HUES48 (cell line): ENCODE data around the gene BAG2.

Experiments used
- H3K27ac ChIP-seq: one replicate; pipeline ENCODE4 v1.7.0; 2013; ENCODE audit warnings: low read depth, low read length, inconsistent platforms
- H3K27me3 ChIP-seq: 2 replicates; pipeline ENCODE4 v1.6.1; 2013; ENCODE audit warnings: mild to moderate bottlenecking, low read length; ENCODE audit not compliant: control insufficient read depth, insufficient read depth
- H3K36me3 ChIP-seq: 2 replicates; pipeline ENCODE4 v1.6.1; 2013; ENCODE audit warnings: low read length; ENCODE audit not compliant: control insufficient read depth, insufficient read depth
- H3K4me1 ChIP-seq: 2 replicates; pipeline ENCODE4 v1.6.1; 2013; ENCODE audit warnings: mild to moderate bottlenecking, low read length; ENCODE audit not compliant: control insufficient read depth, insufficient read depth
- H3K4me3 ChIP-seq: 2 replicates; pipeline ENCODE4 v1.5.1; 2013; ENCODE audit warnings: mild to moderate bottlenecking, low read depth, low read length
- H3K9ac ChIP-seq: 2 replicates; pipeline ENCODE4 v1.6.1; 2013; ENCODE audit warnings: mild to moderate bottlenecking, low read depth, low read length, moderate library complexity
- H3K9me3 ChIP-seq: 2 replicates; pipeline ENCODE4 v1.6.1; 2013; ENCODE audit warnings: low read length; ENCODE audit not compliant: control insufficient read depth, insufficient read depth

The BAG2 gene

GRCh38 chr6:57207141-57207540, 35.0 kb downstream of the BAG2 start:
- H3K27ac ChIP-seq, result no peak overlapping the region
- H3K4me3 ChIP-seq, result no peak overlapping the region
- no peak overlapping the region for H3K9ac ChIP-seq
- peaks cover 18% of the 10 kb centered on the region for H3K4me1 ChIP-seq
- 0 out of 2 replicates have a peak, but pooled peaks cover 5% of the 10 kb centered on the region for H3K36me3 ChIP-seq
- H3K27me3 ChIP-seq, result no peaks in the 10 kb centered on the region
- no peaks in the 10 kb centered on the region for H3K9me3 ChIP-seq

GRCh38 chr6:57207872-57208271, 35.7 kb downstream of the BAG2 start:
- Histone ChIP-seq H3K36me3 (0 out of 2 replicates have a peak, but pooled peaks cover 5% of the 10 kb centered on the region), H3K4me3 (no peak overlapping the region), H3K27me3 (no peaks in the 10 kb centered on the region), H3K9me3 (no peaks in the 10 kb centered on the region), H3K9ac (no peak overlapping the region), H3K4me1 (peaks cover 17% of the 10 kb centered on the region), H3K27ac (no peak overlapping the region)

GRCh38 chr6:57209030-57209429, 36.9 kb downstream of the BAG2 start:
- no peak overlapping the region for H3K4me3 ChIP-seq
- H3K4me1 ChIP-seq, result peaks cover 17% of the 10 kb centered on the region
- H3K36me3 ChIP-seq, result 0 out of 2 replicates have a peak, but pooled peaks cover 5% of the 10 kb centered on the region
- H3K9ac ChIP-seq, result no peak overlapping the region
- no peaks in the 10 kb centered on the region for H3K27me3 ChIP-seq
- H3K27ac ChIP-seq, result no peak overlapping the region
- no peaks in the 10 kb centered on the region for H3K9me3 ChIP-seq

GRCh38 chr6:57210060-57210459, 37.9 kb downstream of the BAG2 start:
- Histone ChIP-seq H3K9ac (no peak overlapping the region), H3K4me1 (peaks cover 17% of the 10 kb centered on the region), H3K27me3 (no peaks in the 10 kb centered on the region), H3K36me3 (no peaks in the 10 kb centered on the region), H3K9me3 (no peaks in the 10 kb centered on the region), H3K27ac (no peak overlapping the region), H3K4me3 (no peak overlapping the region)

- no peaks in the 10 kb centered on the region for H3K27me3 ChIP-seq
- H3K27ac ChIP-seq, result no peak overlapping the region
- H3K36me3 ChIP-seq, result no peaks in the 10 kb centered on the region
- H3K4me3 ChIP-seq, result no peak overlapping the region
- no peaks in the 10 kb centered on the region for H3K9me3 ChIP-seq
- H3K9ac ChIP-seq, result no peak overlapping the region
- no peaks in the 10 kb centered on the region; the same call in 1 of the 2 replicates for H3K4me1 ChIP-seq
Observed at GRCh38 chr6:57215260-57215659, 43.1 kb downstream of the BAG2 start.

DNA sequence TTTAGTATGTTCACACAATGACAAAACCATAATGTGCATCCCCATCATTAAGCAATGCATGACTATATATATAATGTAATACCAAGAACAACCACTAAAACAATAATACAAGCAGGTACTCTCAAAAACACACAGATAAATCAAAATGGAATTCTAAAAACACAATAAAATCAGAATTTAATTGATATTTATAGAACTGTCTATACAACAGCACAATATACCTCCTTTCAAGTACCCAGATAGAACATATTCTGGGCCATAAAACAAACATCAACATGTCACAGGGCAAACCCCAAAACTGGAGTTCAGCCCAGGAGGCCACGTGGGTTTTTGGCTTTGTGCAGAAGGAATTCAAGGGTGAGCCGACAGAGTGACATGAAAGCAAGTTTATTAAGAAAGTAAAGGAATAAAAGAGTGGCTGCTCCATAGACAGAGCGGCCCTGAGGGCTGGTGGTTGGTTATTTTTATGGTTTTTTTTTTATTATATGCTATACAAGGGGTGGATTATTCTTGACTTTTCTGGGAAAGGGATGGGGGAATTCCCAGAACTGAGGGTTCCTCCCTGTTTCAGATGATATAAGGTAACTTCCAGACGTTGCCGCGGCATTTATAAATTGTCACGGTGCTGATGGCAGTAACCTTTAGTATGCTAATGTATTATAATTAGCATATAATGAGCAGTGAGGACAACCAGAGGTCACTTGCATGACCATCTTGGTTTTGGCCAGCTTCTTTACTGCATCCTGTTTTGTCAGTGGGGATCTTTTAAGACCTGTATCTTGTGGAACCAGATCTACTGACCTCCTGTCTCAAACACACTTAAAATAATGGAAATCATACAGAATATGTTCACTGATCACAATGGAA, 44.3 kb downstream of the BAG2 start:
- Histone ChIP-seq H3K36me3 (no peaks in the 10 kb centered on the region), H3K9ac (no peak overlapping the region), H3K4me3 (no peak overlapping the region), H3K9me3 (no peaks in the 10 kb centered on the region), H3K4me1 (no peaks in the 10 kb centered on the region; the same call in 1 of the 2 replicates), H3K27me3 (no peaks in the 10 kb centered on the region), H3K27ac (no peak overlapping the region)

DNA sequence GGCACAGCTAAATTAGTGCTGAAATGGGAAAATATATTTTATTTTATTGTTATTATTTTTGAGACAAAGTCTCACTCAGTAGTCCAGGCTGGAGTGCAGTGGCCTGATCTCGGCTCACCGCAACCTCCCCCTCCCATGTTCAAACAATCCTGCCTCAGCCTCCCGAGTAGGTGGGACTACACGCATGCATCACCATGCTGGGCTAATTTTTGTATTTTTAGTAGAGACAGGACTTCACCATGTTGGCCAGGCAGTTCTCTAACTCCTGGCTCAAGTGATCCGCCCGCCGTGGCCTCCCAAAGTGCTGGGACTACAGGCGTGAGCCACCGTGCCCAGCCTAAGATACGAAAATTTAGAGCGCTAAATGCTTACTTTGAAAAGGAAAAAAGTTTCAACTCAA, 45.1 kb downstream of the BAG2 start:
- no peaks in the 10 kb centered on the region for H3K36me3 ChIP-seq
- H3K9me3 ChIP-seq, result no peaks in the 10 kb centered on the region
- H3K4me3 ChIP-seq, result no peak overlapping the region
- no peaks in the 10 kb centered on the region for H3K27me3 ChIP-seq
- H3K9ac ChIP-seq, result no peak overlapping the region
- no peaks in the 10 kb centered on the region; the same call in 1 of the 2 replicates for H3K4me1 ChIP-seq
- H3K27ac ChIP-seq, result no peak overlapping the region

DNA sequence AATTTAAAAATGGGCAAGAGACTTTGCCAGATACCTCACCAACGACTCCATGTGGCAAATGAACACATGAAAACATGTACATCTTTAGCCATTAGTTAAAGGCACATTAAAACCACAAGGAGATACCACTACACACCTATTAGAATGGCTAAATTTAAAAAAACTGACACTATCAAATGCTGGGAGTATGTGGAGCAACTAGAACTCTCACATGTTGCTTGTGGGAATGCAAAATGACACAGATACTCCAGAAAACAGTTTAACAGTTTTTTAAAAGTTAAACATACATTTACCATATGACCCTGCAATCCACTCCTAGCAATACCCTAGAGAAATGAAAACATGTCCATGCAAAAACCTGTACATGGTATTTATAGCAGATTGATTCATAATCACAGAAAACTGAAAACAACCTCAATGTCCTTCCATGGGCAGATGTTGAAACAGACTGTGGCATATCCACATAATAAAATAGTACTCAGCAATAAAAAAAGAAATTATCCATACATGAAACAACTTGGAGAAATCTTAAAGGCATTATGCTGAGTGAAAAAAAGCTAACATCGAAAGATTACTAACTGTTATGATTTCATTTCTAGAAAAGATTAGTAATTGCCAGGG, 48.1 kb downstream of the BAG2 start:
- Histone ChIP-seq H3K9me3 (no peaks in the 10 kb centered on the region), H3K36me3 (no peaks in the 10 kb centered on the region), H3K27ac (no peak overlapping the region), H3K9ac (no peak overlapping the region), H3K27me3 (no peaks in the 10 kb centered on the region), H3K4me3 (peak overlapping the region; percentile 93), H3K4me1 (peaks cover 10% of the 10 kb centered on the region; the same call in 1 of the 2 replicates)

GRCh38 chr6:57221191-57221935, 49.2 kb downstream of the BAG2 start:
- peak overlapping the region; percentile 95 for H3K27ac ChIP-seq
- H3K9ac ChIP-seq, result peak overlapping the region; percentile 79
- H3K9me3 ChIP-seq, result no peaks in the 10 kb centered on the region
- H3K4me1 ChIP-seq, result peaks cover 17% of the 10 kb centered on the region; the same call in 1 of the 2 replicates
- H3K27me3 ChIP-seq, result no peaks in the 10 kb centered on the region
- H3K36me3 ChIP-seq, result no peaks in the 10 kb centered on the region
- H3K4me3 ChIP-seq, result peak overlapping the region; percentile 93

- H3K9ac ChIP-seq, result peak within 1 kb of the TSS; percentile 79
- peak within 1 kb of the TSS; percentile 93 for H3K4me3 ChIP-seq
- no peaks in the 10 kb centered on the region for H3K9me3 ChIP-seq
- no peaks in the 10 kb centered on the region for H3K36me3 ChIP-seq
- peaks cover 20% of the 10 kb centered on the region; the same call in 1 of the 2 replicates for H3K4me1 ChIP-seq
- H3K27ac ChIP-seq, result peak within 1 kb of the TSS; percentile 95
- H3K27me3 ChIP-seq, result no peaks in the 10 kb centered on the region
Observed at GRCh38 chr6:57221936-57222742, 50.0 kb downstream of the BAG2 start, which contains the start of gene RAB23. Gene RAB23, minus strand, starts transcription at chr6:57222307. Its CDS starts 11,927 bp downstream, at chr6:57210380.
